ENCODE data around the gene ZFP57.

Gene ZFP57

GRCh38 chr6:29727637-29728036, 46.7 kb upstream of the ZFP57 start:
- TF ChIP-seq, protein P1, sequence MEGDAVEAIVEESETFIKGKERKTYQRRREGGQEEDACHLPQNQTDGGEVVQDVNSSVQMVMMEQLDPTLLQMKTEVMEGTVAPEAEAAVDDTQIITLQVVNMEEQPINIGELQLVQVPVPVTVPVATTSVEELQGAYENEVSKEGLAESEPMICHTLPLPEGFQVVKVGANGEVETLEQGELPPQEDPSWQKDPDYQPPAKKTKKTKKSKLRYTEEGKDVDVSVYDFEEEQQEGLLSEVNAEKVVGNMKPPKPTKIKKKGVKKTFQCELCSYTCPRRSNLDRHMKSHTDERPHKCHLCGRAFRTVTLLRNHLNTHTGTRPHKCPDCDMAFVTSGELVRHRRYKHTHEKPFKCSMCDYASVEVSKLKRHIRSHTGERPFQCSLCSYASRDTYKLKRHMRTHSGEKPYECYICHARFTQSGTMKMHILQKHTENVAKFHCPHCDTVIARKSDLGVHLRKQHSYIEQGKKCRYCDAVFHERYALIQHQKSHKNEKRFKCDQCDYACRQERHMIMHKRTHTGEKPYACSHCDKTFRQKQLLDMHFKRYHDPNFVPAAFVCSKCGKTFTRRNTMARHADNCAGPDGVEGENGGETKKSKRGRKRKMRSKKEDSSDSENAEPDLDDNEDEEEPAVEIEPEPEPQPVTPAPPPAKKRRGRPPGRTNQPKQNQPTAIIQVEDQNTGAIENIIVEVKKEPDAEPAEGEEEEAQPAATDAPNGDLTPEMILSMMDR (IDR thresholded peaks at IDR 0.05; ENCODE audit: low read depth, low read length) = no peak

DNA sequence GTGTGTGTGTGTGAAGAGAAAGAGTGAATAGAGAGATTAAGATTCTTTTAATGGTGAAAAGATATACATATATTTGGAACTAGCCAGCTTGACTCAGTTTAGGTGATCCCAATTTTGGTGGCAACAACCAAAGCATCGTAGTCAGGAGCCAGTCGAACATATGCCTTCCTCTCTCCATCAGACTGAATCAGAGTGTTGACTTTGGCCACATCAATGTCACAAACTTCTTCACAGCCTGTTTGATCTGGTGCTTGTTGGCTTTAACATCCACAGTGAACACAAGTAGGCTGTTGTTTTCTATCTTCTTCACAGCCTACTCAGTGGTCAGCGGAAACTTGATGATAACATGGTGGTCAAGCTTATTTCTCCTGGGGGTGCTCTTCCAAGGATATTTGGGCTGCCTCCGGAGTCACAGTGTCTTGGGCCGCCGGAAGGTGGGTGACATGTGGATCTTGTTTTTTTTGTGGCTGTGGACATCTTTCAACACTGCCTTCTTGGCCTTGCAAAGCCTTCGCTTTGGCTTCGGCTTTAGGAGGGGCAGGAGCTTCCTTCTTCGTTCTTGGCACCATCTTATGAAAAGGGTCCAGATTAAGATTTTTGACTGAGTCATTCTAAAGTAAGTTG, 45.7 kb upstream of the ZFP57 start:
- no peaks in the 10 kb centered on the region for H3K36me3 ChIP-seq
- no peak for DNase-seq
- H3K4me3 ChIP-seq (ENCODE audit: low read depth, low read length) = no peak overlapping the region
- H3K27me3 ChIP-seq (ENCODE audit: insufficient read depth, low read depth, severe bottlenecking) = no peaks in the 10 kb centered on the region
- no peaks in the 10 kb centered on the region for H3K9me3 ChIP-seq (ENCODE audit: severe bottlenecking)
- TF ChIP-seq, protein P1 (IDR thresholded peaks at IDR 0.05; ENCODE audit: low read depth, low read length) = no peak
- no peak overlapping the region for H3K27ac ChIP-seq

More at GRCh38 chr6:29727637-29728036, 46.7 kb upstream of the ZFP57 start:
- no peak for DNase-seq
- Histone ChIP-seq H3K27ac (no peak overlapping the region), H3K36me3 (no peaks in the 10 kb centered on the region), H3K4me3 (ENCODE audit: low read depth, low read length) (no peak overlapping the region), H3K9me3 (ENCODE audit: severe bottlenecking) (no peaks in the 10 kb centered on the region), H3K27me3 (ENCODE audit: insufficient read depth, low read depth, severe bottlenecking) (no peaks in the 10 kb centered on the region)

DNA sequence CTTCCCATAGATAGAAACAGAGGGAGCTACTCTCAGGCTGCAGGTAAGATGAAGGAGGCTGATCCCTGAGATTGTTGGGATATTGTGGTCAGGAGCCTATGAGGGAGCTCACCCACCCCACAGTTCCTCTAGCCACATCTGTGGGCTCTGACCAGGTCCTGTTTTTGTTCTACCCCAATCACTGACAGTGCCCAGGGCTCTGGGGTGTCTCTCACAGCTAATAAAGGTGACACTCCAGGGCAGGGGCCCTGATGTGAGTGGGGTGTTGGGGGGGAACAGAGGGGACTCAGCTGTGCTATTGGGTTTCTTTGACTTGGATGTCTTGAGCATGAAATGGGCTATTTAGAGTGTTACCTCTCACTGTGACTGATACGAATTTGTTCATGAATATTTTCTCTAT, 45.0 kb upstream of the ZFP57 start:
- H3K4me3 ChIP-seq (ENCODE audit: low read depth, low read length) = no peak overlapping the region
- no peak for DNase-seq
- H3K36me3 ChIP-seq = no peaks in the 10 kb centered on the region
- TF ChIP-seq, protein P1 (IDR thresholded peaks at IDR 0.05; ENCODE audit: low read depth, low read length) = no peak
- no peaks in the 10 kb centered on the region for H3K9me3 ChIP-seq (ENCODE audit: severe bottlenecking)
- no peak overlapping the region for H3K27ac ChIP-seq
- H3K27me3 ChIP-seq (ENCODE audit: insufficient read depth, low read depth, severe bottlenecking) = no peaks in the 10 kb centered on the region

DNA sequence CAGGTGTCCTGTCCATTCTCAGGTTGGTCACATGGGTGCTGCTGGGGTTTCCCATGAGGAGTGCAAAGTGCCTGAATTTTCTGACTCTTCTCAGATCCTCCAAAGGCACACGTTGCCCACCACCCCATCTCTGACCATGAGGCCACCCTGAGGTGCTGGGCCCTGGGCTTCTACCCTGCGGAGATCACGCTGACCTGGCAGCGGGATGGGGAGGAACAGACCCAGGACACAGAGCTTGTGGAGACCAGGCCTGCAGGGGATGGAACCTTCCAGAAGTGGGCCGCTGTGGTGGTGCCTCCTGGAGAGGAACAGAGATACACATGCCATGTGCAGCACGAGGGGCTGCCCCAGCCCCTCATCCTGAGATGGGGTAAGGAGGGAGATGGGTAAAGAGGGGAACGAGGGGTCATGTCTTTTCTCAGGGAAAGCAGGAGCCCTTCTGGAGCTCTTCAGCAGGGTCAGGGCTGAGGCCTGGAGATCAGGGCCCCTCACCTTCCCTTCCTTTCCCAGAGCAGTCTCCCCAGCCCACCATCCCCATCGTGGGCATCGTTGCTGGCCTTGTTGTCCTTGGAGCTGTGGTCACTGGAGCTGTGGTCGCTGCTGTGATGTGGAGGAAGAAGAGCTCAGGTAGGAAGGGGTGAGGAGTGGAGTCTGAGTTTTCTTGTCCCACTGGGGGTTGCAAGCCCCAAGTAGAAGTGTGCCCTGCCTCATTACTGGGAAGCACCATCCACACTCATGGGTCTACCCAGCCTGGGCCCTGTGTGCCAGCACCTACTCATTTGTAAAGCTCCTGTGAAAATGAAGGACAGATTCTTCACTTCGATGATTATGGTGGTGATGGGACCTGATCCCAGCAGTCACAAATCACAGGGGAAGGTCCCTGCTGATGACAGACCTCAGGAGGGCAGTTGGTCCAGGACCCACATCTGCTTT, 44.3 kb upstream of the ZFP57 start:
- no peak overlapping the region for H3K4me3 ChIP-seq (ENCODE audit: low read depth, low read length)
- no peak overlapping the region for H3K27ac ChIP-seq
- TF ChIP-seq, protein P1 (IDR thresholded peaks at IDR 0.05; ENCODE audit: low read depth, low read length) = no peak
- no peaks in the 10 kb centered on the region for H3K9me3 ChIP-seq (ENCODE audit: severe bottlenecking)
- no peaks in the 10 kb centered on the region for H3K27me3 ChIP-seq (ENCODE audit: insufficient read depth, low read depth, severe bottlenecking)
- no peak for DNase-seq
- H3K36me3 ChIP-seq = no peaks in the 10 kb centered on the region

DNA sequence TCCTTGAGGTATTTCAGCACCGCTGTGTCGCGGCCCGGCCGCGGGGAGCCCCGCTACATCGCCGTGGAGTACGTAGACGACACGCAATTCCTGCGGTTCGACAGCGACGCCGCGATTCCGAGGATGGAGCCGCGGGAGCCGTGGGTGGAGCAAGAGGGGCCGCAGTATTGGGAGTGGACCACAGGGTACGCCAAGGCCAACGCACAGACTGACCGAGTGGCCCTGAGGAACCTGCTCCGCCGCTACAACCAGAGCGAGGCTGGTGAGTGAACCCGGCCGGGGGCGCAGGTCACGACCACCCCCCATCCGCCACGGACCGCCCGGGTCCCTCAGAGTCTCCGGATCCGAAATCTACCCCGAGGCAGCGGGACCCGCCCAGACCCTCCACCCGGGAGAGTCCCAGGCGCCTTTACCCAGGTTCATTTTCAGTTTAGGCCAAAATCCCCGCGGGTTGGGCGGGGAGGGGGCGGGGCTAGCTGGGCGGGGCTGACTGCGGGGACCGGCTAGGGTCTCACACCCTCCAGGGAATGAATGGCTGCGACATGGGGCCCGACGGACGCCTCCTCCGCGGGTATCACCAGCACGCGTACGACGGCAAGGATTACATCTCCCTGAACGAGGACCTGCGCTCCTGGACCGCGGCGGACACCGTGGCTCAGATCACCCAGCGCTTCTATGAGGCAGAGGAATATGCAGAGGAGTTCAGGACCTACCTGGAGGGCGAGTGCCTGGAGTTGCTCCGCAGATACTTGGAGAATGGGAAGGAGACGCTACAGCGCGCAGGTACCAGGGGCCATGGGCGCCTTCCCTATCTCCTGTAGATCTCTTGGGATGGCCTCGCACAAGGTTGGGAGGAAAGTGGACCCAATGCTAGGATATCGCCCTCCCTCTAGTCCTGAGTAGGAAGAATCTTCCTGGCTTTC, 43.0 kb upstream of the ZFP57 start:
- TF ChIP-seq, protein P1 (IDR thresholded peaks at IDR 0.05; ENCODE audit: low read depth, low read length) = no peak
- DNase-seq = peak; percentile 53
- Histone ChIP-seq H3K4me3 (ENCODE audit: low read depth, low read length) (peak overlapping the region; percentile 96), H3K36me3 (no peaks in the 10 kb centered on the region), H3K27me3 (ENCODE audit: insufficient read depth, low read depth, severe bottlenecking) (no peaks in the 10 kb centered on the region), H3K27ac (no peak overlapping the region), H3K9me3 (ENCODE audit: severe bottlenecking) (no peaks in the 10 kb centered on the region)
